NCI-H2171 (cell line): ENCODE measurements around the gene POLR2B.
"Not testable (repeated sequence)": the region's sequence is repeated elsewhere in the genome, so short reads cannot be mapped to it uniquely, and the experiment has no call there.

ENCODE experiments used
- DNase-seq: peaks from one replicate; lab custom pipeline; 2025; lab: John Stamatoyannopoulos, UW

The POLR2B gene

GRCh38 chr4:56978750-56979303, at the start of gene POLR2B:
Gene POLR2B, plus strand, starts transcription at chr4:56978896. Its CDS starts 90 bp downstream, at chr4:56978986.
- peak; percentile 70 for DNase-seq

GRCh38 chr4:56930638-56931037, 48.1 kb upstream of the POLR2B start:
- no peak for DNase-seq

GRCh38 chr4:56931924-56932323, 46.8 kb upstream of the POLR2B start:
- no peak for DNase-seq

- no peak for DNase-seq
These were observed 41.4 kb upstream of the POLR2B start for GRCh38 chr4:56937262-56937661.

GRCh38 chr4:56939826-56940225, 38.9 kb upstream of the POLR2B start:
- DNase-seq, result not testable (repeated sequence)

GRCh38 chr4:56940403-56940802, 38.3 kb upstream of the POLR2B start:
- no peak for DNase-seq

GRCh38 chr4:56940971-56941370, 37.7 kb upstream of the POLR2B start:
- DNase-seq, result no peak

GRCh38 chr4:56941403-56941802, 37.3 kb upstream of the POLR2B start:
- no peak for DNase-seq

GRCh38 chr4:56953680-56954520, 24.8 kb upstream of the POLR2B start:
- no peak for DNase-seq

GRCh38 chr4:56958111-56958517, 20.6 kb upstream of the POLR2B start:
- no peak for DNase-seq

GRCh38 chr4:56959100-56959499, 19.6 kb upstream of the POLR2B start:
- no peak for DNase-seq

- no peak for DNase-seq
These were observed 17.6 kb upstream of the POLR2B start for GRCh38 chr4:56961107-56961500.

- DNase-seq, result no peak
These were observed 7.3 kb upstream of the POLR2B start for GRCh38 chr4:56971383-56971782.

- no peak for DNase-seq
These were observed 6.3 kb upstream of the POLR2B start for GRCh38 chr4:56972389-56972788.

- DNase-seq, result no peak
These were observed 5.9 kb upstream of the POLR2B start for GRCh38 chr4:56972809-56973208.

GRCh38 chr4:56973336-56973735, 5.4 kb upstream of the POLR2B start:
- no peak for DNase-seq

GRCh38 chr4:56976283-56976836, 2.3 kb upstream of the POLR2B start:
- DNase-seq, result no peak

- no peak for DNase-seq
These were observed 1.8 kb upstream of the POLR2B start for GRCh38 chr4:56976837-56977320.

- DNase-seq, result peak; percentile 75
These were observed 1.2 kb upstream of the POLR2B start, which contains the start of gene NOA1 for GRCh38 chr4:56977321-56978012. Gene NOA1, minus strand, starts transcription at chr4:56977606. Its CDS starts 21 bp downstream, at chr4:56977585.

GRCh38 chr4:56979421-56980072, 851 bp downstream of the POLR2B start:
- no peak for DNase-seq

GRCh38 chr4:56981795-56982201, 3.1 kb downstream of the POLR2B start:
- no peak for DNase-seq

- DNase-seq, result no peak
These were observed 7.5 kb downstream of the POLR2B start for GRCh38 chr4:56986192-56986591.
